ENCODE measurements around the gene DCUN1D3. TPM values are rescaled to one million over a fixed set of nuclear protein-coding genes. Genes with fewer than 3 reads are reported as not detected.

DCUN1D3 gene
- total RNA-seq, 4 donors from 2014 or later, result 14.7 to 38.0 (median 21.5) TPM

GRCh38 chr16:20928774-20929411 is 28.7 kb upstream of the DCUN1D3 start:
- no peak overlapping the region for H3K4me3 ChIP-seq
- H3K27me3 ChIP-seq, result no peaks in the 10 kb centered on the region
- no peak for DNase-seq
- peak overlapping the region in 1 of 2 donors; percentile 78 for H3K27ac ChIP-seq
- no peaks in the 10 kb centered on the region for H3K9me3 ChIP-seq
- TF ChIP-seq CTCF (IDR thresholded peaks at IDR 0.05) (no peak), POLR2A (IDR thresholded peaks at IDR 0.05) (no peak)
- H3K4me1 ChIP-seq, result peaks cover 0 to 5% of the 10 kb centered on the region in 2 donors
- intact Hi-C loops (cut with DNase I; ENCODE audit: low total_unique reads), result no loop called here
- H3K36me3 ChIP-seq, result no peaks in the 10 kb centered on the region

- no peak for DNase-seq
- Histone ChIP-seq H3K36me3 (no peaks in the 10 kb centered on the region), H3K27me3 (no peaks in the 10 kb centered on the region), H3K9me3 (no peaks in the 10 kb centered on the region), H3K4me3 (no peak overlapping the region), H3K27ac (no peak overlapping the region), H3K4me1 (peaks cover 0 to 4% of the 10 kb centered on the region in 2 donors)
- TF ChIP-seq POLR2A (IDR thresholded peaks at IDR 0.05) (no peak), CTCF (IDR thresholded peaks at IDR 0.05) (no peak)
- intact Hi-C loops (cut with DNase I; ENCODE audit: low total_unique reads), result no loop called here
Observed at GRCh38 chr16:20925751-20926150, 25.6 kb upstream of the DCUN1D3 start.

GRCh38 chr16:20923876-20924275 is 23.7 kb upstream of the DCUN1D3 start:
- TF ChIP-seq POLR2A (IDR thresholded peaks at IDR 0.05), result no peak
- TF ChIP-seq CTCF (IDR thresholded peaks at IDR 0.05), result no peak
- no peaks in the 10 kb centered on the region for H3K27me3 ChIP-seq
- DNase-seq, result no peak
- no peak overlapping the region for H3K4me3 ChIP-seq
- no peaks in the 10 kb centered on the region for H3K9me3 ChIP-seq
- H3K27ac ChIP-seq, result no peak overlapping the region
- H3K36me3 ChIP-seq, result no peaks in the 10 kb centered on the region
- intact Hi-C loops (cut with DNase I; ENCODE audit: low total_unique reads), result no loop called here
- H3K4me1 ChIP-seq, result no peaks in the 10 kb centered on the region

- no peak for DNase-seq
Observed at GRCh38 chr16:20920799-20921198, 20.6 kb upstream of the DCUN1D3 start.

More at GRCh38 chr16:20920799-20921198, 20.6 kb upstream of the DCUN1D3 start:
- intact Hi-C loops (cut with DNase I; ENCODE audit: low total_unique reads), result no loop called here
- Histone ChIP-seq H3K27ac (no peak overlapping the region), H3K9me3 (no peaks in the 10 kb centered on the region), H3K36me3 (no peaks in the 10 kb centered on the region), H3K4me1 (no peaks in the 10 kb centered on the region), H3K27me3 (no peaks in the 10 kb centered on the region), H3K4me3 (no peak overlapping the region)
- TF ChIP-seq POLR2A (IDR thresholded peaks at IDR 0.05), result no peak
- no peak for TF ChIP-seq CTCF (IDR thresholded peaks at IDR 0.05)

All from uterus (tissue), 4 donors.